Stimulated activated CD8-positive, alpha-beta memory T cell treated with anti-CD3 and anti-CD28 coated beads, Interleukin-7, amount 100 ng/mL, for 1 hour (primary cell): Measurements from ENCODE around the gene NCOA6.

Source experiments
- DNase-seq, 2 donors: peaks; one replicate each; pipeline ENCODE4 v3.0.0-alpha.2; 2020; ENCODE audit warnings: low read depth in 2 of 2

The NCOA6 gene

DNA sequence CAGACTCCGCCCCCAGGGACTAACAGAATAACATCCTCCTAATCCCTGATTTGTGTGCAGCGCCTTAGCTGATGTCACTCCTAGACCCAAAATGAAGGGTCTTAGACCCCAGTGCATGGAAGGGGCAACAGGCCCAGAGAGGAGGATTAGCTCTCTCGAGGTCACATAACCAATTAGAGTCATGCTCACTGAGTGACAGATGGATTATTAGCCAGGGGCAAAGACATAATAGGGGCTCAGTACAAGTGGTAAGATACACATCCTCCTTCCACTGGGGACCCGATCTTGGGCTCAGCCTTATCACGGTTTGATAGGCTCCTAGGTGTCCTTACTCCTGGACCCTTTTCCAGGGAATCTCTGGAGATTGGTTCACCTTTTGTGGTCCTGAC is 120.4 kb downstream of the NCOA6 start:
- DNase-seq = no peak

DNA sequence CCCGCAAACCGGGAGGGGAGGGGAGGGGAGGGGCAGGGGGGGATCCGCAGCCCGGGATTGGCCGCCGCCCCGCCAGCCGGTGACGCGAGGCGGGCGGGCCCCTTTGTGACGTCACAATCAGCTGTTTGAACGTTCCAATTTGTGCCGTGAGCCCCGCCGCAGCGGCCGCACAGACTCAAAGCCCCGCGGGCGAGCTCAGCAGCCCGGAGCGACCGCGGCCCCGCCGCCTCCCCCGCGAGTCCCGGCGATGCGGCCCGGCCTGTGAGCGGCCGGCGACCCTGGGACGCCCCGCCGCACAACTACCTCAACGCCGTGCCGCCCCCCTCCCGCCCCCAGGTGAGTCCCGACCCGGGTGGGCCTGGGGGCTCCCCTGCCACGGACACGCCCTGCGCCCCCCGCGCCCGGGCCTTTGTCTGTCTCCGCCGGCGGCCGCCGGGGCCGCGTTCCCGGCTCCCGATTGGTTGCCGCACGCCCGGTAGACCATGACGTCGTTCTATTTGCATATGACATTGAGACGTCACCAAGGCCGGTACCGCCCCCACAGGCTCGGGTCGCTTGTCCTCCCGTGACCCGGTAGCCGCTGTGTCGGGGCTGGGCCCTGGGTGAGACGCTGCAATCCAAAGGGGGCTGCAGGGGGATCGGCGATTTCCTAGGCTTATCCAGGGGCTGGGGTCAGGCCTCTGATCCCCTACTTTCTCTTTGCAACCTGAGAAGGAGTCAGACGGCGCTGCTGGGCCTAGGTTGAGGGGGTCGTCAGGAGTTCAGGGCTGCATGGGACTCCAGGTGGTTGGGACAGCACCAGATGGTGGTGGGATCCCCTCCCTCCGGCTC is 121.1 kb downstream of the NCOA6 start, which contains the start of gene TP53INP2:
TP53INP2 (plus strand) TSS at position 168 of the 831 bp plus-strand sequence. CDS start 4,396 bp downstream, outside the sequence.
- DNase-seq = peak; percentile 74 to 75

DNA sequence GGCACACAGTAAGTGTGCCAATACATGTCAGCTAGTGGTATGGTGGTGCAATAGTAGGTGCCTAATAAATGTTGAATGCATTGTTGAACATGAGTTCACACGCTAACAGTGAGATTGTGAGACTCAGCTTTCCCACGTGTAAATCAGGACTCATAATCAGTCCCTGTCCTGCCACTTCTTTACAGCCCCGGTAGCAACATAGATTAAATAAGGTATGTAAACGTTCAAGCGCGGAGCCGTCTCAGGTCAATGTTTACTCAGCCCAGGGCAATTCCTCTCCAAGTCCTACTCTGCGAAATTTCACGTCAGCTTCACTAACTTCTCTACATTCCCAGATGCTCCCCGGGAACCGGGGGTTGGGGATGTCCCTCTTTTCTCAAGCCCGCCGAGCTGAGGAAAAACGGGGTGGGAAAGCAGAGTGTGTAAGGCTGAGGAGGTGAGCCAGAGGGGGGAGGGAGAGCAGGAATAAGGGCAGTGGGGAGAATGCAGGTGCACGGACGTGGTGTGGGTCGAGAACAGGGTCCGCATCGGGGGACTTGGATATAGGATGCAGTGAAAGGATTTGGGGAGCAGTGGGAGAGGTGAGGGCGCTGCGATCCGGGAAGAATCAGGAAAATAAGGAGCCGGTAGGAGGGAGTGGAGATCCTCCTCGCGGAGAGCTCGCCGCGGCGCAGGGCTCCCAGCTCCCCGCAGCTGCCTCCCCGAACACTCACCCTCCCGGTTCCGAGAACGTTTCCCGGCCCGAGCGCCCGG is 121.9 kb downstream of the NCOA6 start:
- DNase-seq = no peak

DNA sequence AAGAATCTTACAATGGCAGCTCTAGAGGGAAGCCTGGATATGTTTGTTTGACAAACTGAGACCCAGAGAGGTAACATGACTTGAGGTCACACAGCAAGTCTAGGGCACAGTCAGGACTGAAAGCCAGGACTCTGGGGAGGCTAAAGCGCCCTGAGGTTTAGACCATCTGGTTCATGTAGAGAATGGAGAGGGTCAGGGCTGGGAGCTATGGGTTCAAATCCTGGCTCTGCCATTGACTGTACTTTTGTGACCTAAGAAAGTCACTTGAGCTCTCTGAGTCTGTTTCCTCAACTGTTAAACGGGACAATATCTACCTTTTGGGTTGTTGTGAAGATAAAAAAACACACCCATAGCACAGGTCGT is 122.4 kb downstream of the NCOA6 start:
- DNase-seq = no peak

DNA sequence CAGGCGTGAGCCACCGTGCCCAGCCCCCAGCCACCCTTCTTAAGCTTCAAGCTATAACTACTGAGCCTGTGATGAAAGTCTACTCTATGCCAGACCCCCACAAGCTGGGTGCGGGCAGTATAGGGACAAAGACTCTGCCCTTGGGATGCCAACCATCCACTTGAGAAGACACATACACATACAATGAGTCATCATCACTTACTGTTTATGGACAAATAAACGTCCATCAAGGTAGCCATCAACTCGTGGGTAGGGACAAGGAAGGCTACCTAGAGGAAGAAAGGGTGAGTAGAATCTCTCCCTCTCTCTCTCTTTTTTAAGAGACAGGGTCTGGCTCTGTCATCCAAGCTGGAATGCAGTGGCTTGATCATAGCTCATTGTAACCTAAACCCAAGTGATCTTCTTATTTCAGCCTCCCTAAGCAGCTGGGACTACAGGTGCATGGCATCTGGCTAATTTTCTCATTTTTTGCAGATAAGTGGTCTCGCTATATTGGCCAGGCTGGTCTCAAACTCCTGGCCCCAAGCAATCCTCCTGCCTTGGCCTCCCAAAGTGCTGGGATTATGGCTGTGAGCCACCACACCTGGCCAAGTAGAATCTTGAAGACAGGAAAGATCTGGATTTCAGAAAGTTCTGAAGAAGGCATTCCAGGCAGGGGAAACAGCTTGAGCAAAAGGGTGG is 123.9 kb downstream of the NCOA6 start:
- no peak for DNase-seq

DNA sequence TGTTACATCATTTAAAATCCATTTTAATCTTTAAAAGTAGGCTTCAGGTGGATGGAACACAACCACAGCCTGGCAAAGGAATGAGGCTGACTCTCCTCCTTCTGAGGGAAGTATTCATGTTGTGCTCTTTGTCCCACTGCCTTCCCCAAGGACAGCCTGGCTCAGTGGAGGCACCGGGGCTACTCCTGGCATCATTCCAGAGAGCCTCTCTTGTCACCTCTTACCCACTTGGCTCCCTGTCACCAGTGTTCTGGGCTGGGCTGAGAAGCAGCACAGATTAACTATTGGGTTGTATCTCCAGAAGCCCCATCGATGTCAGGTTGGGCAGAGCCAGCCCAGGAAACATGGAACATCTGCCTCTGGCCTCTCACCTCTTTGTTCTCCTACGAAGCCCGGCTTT is 132.0 kb downstream of the NCOA6 start:
- no peak for DNase-seq

DNA sequence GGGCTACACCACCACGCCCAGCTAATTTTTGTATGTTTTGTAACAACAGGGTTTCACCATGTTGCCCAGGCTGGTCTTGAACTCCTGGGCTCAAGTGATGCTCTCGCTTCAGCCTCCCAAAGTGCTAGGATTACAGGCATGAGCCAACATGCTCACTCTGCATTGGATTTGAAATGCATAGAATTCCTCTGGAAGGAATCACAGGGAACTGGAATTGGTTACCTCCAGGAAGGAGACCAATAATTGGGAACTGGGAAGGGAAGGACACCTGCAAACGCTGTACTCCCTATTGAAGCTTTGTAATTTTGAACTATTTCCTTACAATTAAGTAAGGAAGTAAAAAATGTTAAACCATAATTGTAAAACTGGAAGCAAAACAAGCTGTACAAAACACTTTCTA is 133.6 kb downstream of the NCOA6 start:
- no peak for DNase-seq

DNA sequence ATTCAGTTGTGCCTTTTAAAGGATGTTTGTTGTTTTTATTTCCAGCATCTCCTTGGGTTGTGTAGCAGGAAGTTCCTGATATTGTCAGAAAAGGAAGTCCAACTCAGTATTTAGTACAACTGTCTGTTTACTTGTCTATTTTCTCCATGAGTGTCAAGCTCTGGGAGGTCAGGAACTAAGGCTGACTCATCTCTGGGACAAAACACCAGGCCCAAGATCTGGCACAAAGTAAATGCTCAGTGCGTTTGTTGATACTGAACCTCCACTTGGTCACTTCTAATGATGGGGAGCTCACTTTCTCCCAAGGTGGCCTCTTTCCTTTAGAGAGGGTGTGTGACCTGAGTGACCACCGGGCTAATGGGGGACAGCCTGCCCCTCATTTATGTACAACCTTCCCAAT is 136.0 kb downstream of the NCOA6 start:
- DNase-seq = no peak

DNA sequence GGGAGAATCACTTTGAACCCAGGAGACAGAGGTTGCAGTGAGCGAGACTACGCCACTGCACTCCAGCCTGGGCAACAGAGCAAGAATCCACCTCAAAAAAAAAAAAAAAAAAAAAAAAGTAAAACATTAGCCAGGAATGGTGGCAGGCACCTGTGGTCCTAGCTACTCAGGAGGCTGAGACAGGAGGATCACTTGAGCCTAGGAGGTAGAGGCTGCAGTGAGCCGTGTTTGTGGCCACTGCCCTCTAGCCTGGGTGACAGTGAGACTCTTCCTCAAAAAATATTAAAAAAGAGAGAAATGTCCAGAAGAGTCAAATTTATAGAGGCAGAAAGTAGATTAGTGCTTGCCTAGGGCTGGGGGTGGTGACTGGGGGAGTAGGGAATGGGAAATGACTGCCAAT is 141.8 kb downstream of the NCOA6 start:
- DNase-seq = no peak

DNA sequence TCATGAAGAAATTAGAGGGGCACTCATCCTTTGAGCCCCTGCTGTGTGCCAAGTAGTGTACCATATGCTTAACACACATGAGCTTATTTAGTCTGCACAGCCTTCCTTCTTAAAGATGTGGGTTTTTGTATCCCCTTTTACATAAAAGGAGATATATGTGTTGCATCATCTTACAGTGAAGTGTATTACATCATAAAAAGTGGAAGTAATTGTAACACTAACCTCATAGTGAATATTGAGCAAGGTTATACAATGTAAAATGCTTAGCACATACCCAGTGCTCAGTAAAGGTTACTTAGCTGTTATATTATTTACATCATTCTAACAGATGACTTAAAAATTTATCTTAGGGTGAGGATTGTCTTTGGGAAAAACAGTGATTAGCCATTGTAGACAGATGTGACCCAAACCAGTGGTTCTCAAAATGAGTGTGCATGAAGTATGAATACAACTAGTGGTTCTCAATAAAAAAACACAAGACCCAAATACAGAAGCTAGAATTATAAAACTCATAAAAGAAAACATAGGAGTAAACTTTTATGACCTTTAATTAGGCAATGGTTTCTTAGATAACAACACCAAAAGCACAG is 144.8 kb downstream of the NCOA6 start:
- no peak for DNase-seq

DNA sequence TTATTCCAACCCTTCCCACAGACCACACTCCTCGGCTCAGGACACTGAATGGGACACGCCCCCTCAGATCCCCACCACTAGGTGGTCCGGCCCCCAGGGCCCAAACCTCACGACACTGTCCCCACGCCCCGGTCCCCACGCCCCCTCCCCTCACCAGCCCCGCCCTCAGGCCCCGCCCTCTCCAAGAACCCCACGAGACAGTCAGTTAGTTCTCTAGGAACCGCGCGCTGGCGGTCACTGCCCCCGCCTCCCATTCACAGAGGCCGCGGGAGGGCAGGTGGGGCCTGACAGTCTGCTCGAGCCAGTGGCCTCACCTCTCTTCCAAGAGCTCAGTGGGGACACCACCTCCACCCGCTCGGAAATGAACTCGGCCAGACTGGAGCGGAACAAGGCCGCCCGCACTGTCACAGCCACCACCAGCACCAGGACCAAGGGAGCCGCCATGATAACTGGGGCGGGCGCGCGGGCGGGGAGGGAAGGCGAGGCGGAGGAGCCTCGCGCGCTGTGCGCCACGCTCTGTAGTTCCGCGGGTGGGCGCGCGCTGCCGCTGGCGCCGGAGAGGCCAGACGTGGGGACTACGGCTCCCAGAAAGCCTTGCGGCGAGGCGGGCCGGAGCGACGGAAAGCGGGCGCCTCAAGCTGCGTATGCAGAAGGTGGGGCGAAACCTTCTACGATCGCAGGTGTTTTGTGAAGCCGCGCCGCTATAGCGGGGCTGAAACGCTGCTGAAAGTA is 148.6 kb downstream of the NCOA6 start, which contains the start of gene PIGU:
PIGU (minus strand) TSS at position 451 of the 732 bp plus-strand sequence; CDS start at position 444, 7 bp downstream.
- DNase-seq = peak; percentile 88 to 94

DNA sequence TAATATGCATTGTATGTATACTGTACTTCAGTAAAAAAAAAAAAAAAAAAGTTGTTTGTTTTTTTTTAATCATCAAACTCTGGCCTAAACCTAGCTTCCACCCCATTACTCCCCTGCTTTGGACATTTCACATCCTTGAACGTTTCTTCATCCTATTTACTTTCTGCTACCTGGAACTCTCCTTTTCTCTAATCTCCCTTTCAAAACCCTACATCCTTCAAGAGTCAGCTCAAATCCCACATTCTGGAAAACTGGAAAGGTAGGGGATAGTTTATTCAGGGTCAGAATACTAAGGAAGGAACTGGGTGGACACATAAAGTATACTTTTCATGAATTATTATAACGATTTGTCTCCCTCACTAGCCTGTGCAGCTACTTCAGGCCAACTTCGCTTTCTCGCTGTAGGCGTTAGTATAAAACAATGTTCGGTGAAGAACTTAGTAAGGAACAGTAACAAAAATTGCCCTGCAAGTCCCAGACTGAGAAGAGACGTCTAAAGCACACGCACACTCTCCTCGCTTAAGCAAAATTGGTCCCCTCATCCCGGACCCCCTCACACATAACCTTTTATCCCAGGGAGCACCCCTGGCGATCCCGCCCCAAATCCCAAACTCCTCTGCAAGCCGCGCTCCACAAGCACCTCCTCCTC is 149.3 kb downstream of the NCOA6 start:
- DNase-seq = no peak

DNA sequence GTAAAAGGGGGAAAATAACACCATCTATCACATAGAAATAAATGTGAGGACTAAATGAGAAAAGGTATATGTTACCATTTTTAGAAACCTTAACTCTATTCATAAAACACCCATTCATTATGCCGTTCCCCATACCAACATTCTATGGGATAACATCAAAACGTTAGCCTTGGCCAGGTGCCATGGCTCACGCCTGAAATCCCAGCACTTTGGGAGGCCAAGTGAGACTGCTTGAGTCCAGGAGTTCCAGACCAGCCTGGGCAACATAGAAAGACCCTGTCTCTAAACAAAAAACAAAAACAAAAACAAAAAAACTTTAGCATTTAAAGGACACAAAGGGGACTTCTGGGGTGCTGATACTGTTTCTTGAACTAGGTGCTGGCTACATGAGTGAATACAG is 149.9 kb downstream of the NCOA6 start:
- no peak for DNase-seq

DNA sequence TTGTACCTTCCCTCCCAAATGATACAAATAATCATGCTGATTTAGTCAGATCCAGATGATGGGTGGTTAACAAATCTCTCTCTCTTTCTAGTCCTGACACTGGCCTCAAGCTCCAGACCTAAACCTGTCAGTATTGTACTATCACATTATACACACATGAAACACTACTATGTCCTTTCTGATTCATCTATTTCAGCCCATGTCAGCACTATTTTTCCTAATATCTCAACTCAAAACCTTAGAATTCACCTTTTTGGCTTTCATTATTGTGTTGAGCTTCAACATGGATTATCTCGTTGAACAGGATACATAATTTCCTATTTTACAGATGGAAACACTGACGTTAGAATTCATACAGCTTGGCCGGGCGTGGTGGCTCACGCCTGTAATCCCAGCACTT is 152.0 kb downstream of the NCOA6 start:
- DNase-seq = no peak

DNA sequence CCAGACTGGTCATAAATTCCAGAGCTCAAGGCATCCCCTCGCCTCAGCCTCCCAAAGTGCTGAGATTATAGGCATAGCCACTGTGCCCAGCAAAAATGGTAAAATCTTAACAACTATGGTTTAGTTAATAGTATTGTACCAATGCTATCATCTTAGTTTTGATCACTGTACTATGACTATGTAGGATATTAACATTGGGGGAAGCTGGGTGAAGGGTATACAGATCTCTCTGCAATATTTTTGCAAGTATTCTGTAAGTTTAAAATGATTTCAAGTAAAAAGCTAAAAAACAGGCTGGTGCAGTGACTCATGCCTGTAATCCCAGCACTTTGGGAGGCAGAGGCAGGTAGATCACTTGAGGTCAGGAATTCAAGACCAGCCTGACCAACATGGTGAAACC is 156.4 kb downstream of the NCOA6 start:
- DNase-seq = no peak
